ENCODE measurements around the gene TCP11. TPM values are rescaled to one million over a fixed set of nuclear protein-coding genes. Genes with fewer than 3 reads are reported as not detected.

TCP11 gene
- total and polyA plus RNA-seq, 9 donors = 0.12 to 0.53 (median 0.31) TPM

GRCh38 chr6:35096129-35096862 lies 44.8 kb downstream of the TCP11 start:
- Histone ChIP-seq H3K4me3 (ENCODE audit: low read length) (no peak overlapping the region), H3K4me1 (ENCODE audit: control insufficient read depth, insufficient read depth, low read length) (peaks cover 21% of the 10 kb centered on the region), H3K36me3 (ENCODE audit: control insufficient read depth, insufficient read depth, low read length) (no peaks in the 10 kb centered on the region), H3K27me3 (ENCODE audit: control insufficient read depth, insufficient read depth, low read length) (peaks cover 10% of the 10 kb centered on the region), H3K27ac (ENCODE audit: low read length) (no peak overlapping the region), H3K9me3 (replicated peaks; ENCODE audit: control insufficient read depth, low read depth, low read length) (no peaks in the 10 kb centered on the region)
- WGBS (ENCODE audit: insufficient coverage) = no CpG with 5 or more reads among the region's 4 CpGs
- peak; percentile 56 for DNase-seq

- H3K27me3 ChIP-seq (ENCODE audit: control insufficient read depth, insufficient read depth, low read length) = peaks cover 5% of the 10 kb centered on the region
These were observed 47.0 kb downstream of the TCP11 start for GRCh38 chr6:35094183-35094582.

GRCh38 chr6:35093783-35094182 lies 47.4 kb downstream of the TCP11 start:
- no peak overlapping the region for H3K4me3 ChIP-seq (ENCODE audit: low read length)
- no peak for DNase-seq
- peaks cover 23% of the 10 kb centered on the region for H3K4me1 ChIP-seq (ENCODE audit: control insufficient read depth, insufficient read depth, low read length)
- no CpG with 5 or more reads among the region's 6 CpGs for WGBS (ENCODE audit: insufficient coverage)
- H3K36me3 ChIP-seq (ENCODE audit: control insufficient read depth, insufficient read depth, low read length) = peaks cover 11% of the 10 kb centered on the region
- H3K27me3 ChIP-seq (ENCODE audit: control insufficient read depth, insufficient read depth, low read length) = peaks cover 4% of the 10 kb centered on the region
- no peaks in the 10 kb centered on the region for H3K9me3 ChIP-seq (replicated peaks; ENCODE audit: control insufficient read depth, low read depth, low read length)
- H3K27ac ChIP-seq (ENCODE audit: low read length) = no peak overlapping the region

More at GRCh38 chr6:35094183-35094582, 47.0 kb downstream of the TCP11 start:
- H3K36me3 ChIP-seq (ENCODE audit: control insufficient read depth, insufficient read depth, low read length) = peaks cover 7% of the 10 kb centered on the region
- no peak for DNase-seq
- H3K9me3 ChIP-seq (replicated peaks; ENCODE audit: control insufficient read depth, low read depth, low read length) = no peaks in the 10 kb centered on the region
- 100% methylated on average over 1 of the region's 4 CpGs for WGBS (ENCODE audit: insufficient coverage)
- H3K4me1 ChIP-seq (ENCODE audit: control insufficient read depth, insufficient read depth, low read length) = peaks cover 23% of the 10 kb centered on the region
- no peak overlapping the region for H3K27ac ChIP-seq (ENCODE audit: low read length)
- H3K4me3 ChIP-seq (ENCODE audit: low read length) = no peak overlapping the region

GRCh38 chr6:35093118-35093445 lies 48.1 kb downstream of the TCP11 start:
- H3K27ac ChIP-seq (ENCODE audit: low read length) = no peak overlapping the region
- no peaks in the 10 kb centered on the region for H3K9me3 ChIP-seq (replicated peaks; ENCODE audit: control insufficient read depth, low read depth, low read length)
- peaks cover 4% of the 10 kb centered on the region for H3K27me3 ChIP-seq (ENCODE audit: control insufficient read depth, insufficient read depth, low read length)
- H3K36me3 ChIP-seq (ENCODE audit: control insufficient read depth, insufficient read depth, low read length) = peaks cover 18% of the 10 kb centered on the region
- no peak overlapping the region for H3K4me3 ChIP-seq (ENCODE audit: low read length)
- no CpG with 5 or more reads among the region's 5 CpGs for WGBS (ENCODE audit: insufficient coverage)
- peak; percentile 43 for DNase-seq
- H3K4me1 ChIP-seq (ENCODE audit: control insufficient read depth, insufficient read depth, low read length) = peaks cover 23% of the 10 kb centered on the region

- WGBS (ENCODE audit: insufficient coverage) = 52% methylated on average over 4 of the region's 5 CpGs
- H3K27ac ChIP-seq (ENCODE audit: low read length) = no peak overlapping the region
- no peak overlapping the region for H3K4me3 ChIP-seq (ENCODE audit: low read length)
- no peak for DNase-seq
- H3K36me3 ChIP-seq (ENCODE audit: control insufficient read depth, insufficient read depth, low read length) = peaks cover 23% of the 10 kb centered on the region
- H3K4me1 ChIP-seq (ENCODE audit: control insufficient read depth, insufficient read depth, low read length) = peaks cover 23% of the 10 kb centered on the region
- peaks cover 4% of the 10 kb centered on the region for H3K27me3 ChIP-seq (ENCODE audit: control insufficient read depth, insufficient read depth, low read length)
- H3K9me3 ChIP-seq (replicated peaks; ENCODE audit: control insufficient read depth, low read depth, low read length) = no peaks in the 10 kb centered on the region
These were observed 48.6 kb downstream of the TCP11 start for GRCh38 chr6:35092362-35093117.

- peak; percentile 71 for DNase-seq
- Histone ChIP-seq H3K27me3 (ENCODE audit: control insufficient read depth, insufficient read depth, low read length) (peaks cover 4% of the 10 kb centered on the region), H3K9me3 (replicated peaks; ENCODE audit: control insufficient read depth, low read depth, low read length) (no peaks in the 10 kb centered on the region), H3K36me3 (ENCODE audit: control insufficient read depth, insufficient read depth, low read length) (peaks cover 34% of the 10 kb centered on the region), H3K4me1 (ENCODE audit: control insufficient read depth, insufficient read depth, low read length) (peaks cover 22% of the 10 kb centered on the region), H3K4me3 (ENCODE audit: low read length) (no peak overlapping the region), H3K27ac (ENCODE audit: low read length) (peak overlapping the region; percentile 69)
- WGBS (ENCODE audit: insufficient coverage) = 50% methylated on average over 15 of the region's 18 CpGs
These were observed 49.6 kb downstream of the TCP11 start for GRCh38 chr6:35091346-35092083.

- peaks cover 4% of the 10 kb centered on the region for H3K27me3 ChIP-seq (ENCODE audit: control insufficient read depth, insufficient read depth, low read length)
- H3K4me3 ChIP-seq (ENCODE audit: low read length) = no peak overlapping the region
- WGBS (ENCODE audit: insufficient coverage) = 60% methylated on average over 10 of the region's 10 CpGs
- no peaks in the 10 kb centered on the region for H3K9me3 ChIP-seq (replicated peaks; ENCODE audit: control insufficient read depth, low read depth, low read length)
- H3K27ac ChIP-seq (ENCODE audit: low read length) = no peak overlapping the region
- DNase-seq = no peak
- H3K4me1 ChIP-seq (ENCODE audit: control insufficient read depth, insufficient read depth, low read length) = peaks cover 21% of the 10 kb centered on the region
- H3K36me3 ChIP-seq (ENCODE audit: control insufficient read depth, insufficient read depth, low read length) = peaks cover 41% of the 10 kb centered on the region
These were observed 50.4 kb downstream of the TCP11 start for GRCh38 chr6:35090734-35091133.

GRCh38 chr6:35089935-35090505 lies 51.1 kb downstream of the TCP11 start:
- H3K4me1 ChIP-seq (ENCODE audit: control insufficient read depth, insufficient read depth, low read length) = peaks cover 21% of the 10 kb centered on the region
- no peak for DNase-seq
- H3K4me3 ChIP-seq (ENCODE audit: low read length) = no peak overlapping the region
- H3K9me3 ChIP-seq (replicated peaks; ENCODE audit: control insufficient read depth, low read depth, low read length) = no peaks in the 10 kb centered on the region
- WGBS (ENCODE audit: insufficient coverage) = 85% methylated on average over 9 of the region's 15 CpGs
- peaks cover 4% of the 10 kb centered on the region for H3K27me3 ChIP-seq (ENCODE audit: control insufficient read depth, insufficient read depth, low read length)
- no peak overlapping the region for H3K27ac ChIP-seq (ENCODE audit: low read length)
- peaks cover 49% of the 10 kb centered on the region for H3K36me3 ChIP-seq (ENCODE audit: control insufficient read depth, insufficient read depth, low read length)

GRCh38 chr6:35089216-35089934 lies 51.8 kb downstream of the TCP11 start:
- Histone ChIP-seq H3K27ac (ENCODE audit: low read length) (no peak overlapping the region), H3K27me3 (ENCODE audit: control insufficient read depth, insufficient read depth, low read length) (peaks cover 4% of the 10 kb centered on the region), H3K9me3 (replicated peaks; ENCODE audit: control insufficient read depth, low read depth, low read length) (no peaks in the 10 kb centered on the region), H3K4me1 (ENCODE audit: control insufficient read depth, insufficient read depth, low read length) (peaks cover 21% of the 10 kb centered on the region), H3K4me3 (ENCODE audit: low read length) (no peak overlapping the region), H3K36me3 (ENCODE audit: control insufficient read depth, insufficient read depth, low read length) (peaks cover 55% of the 10 kb centered on the region)
- DNase-seq = no peak
- 87% methylated on average over 17 of the region's 19 CpGs for WGBS (ENCODE audit: insufficient coverage)
